GM12878 (cell line): Measurements from ENCODE around the gene POU3F2.

Experiments
- BRCA1 ChIP-seq: IDR thresholded peaks from 2 replicates; pipeline ENCODE4 v1.6.1; 2011; ENCODE audit warnings: low read depth, low read length, improper control_type of control experiment
- CEBPZ ChIP-seq: fragments of 150-350 bp; IDR thresholded peaks from 2 replicates; pipeline ENCODE4 v1.6.1; 2016; ENCODE audit warnings: low read depth, low read length
- CREB1 ChIP-seq: IDR thresholded peaks from 2 replicates; pipeline ENCODE4 v1.6.1; 2012; ENCODE audit warnings: low read depth, mild to moderate bottlenecking, inconsistent platforms
- CTCF ChIP-seq, 3 experiments: IDR thresholded peaks in 2 of 3; conservative IDR thresholded peaks in 1 of 3; 2 replicates each; pipeline ENCODE4 v1.5.1; 2011; ENCODE audit warnings: low read depth in 3 of 3, low read length in 3 of 3, mild to moderate bottlenecking in 3 of 3, control low read depth in 2 of 3, moderate library complexity in 2 of 3, inconsistent platforms in 1 of 3, mixed read lengths in 1 of 3; ENCODE audit not compliant: control insufficient read depth in 2 of 3, insufficient read depth in 1 of 3; ENCODE audit errors: extremely low read depth in 1 of 3
- EGR1 ChIP-seq, 2 experiments: IDR thresholded peaks; 1 replicate in 1 of 2; 2 replicates in 1 of 2; pipeline ENCODE4 v1.6.1; 2011 to 2012; ENCODE audit warnings: low read depth in 2 of 2, low read length in 2 of 2, borderline replicate concordance in 1 of 2, mild to moderate bottlenecking in 1 of 2, moderate library complexity in 1 of 2
- EP300 ChIP-seq, 2 experiments: fragments of 150-350 bp in 1 of 2; IDR thresholded peaks; 2 replicates each; pipeline ENCODE4 v1.6.1; 2011 to 2012; ENCODE audit warnings: low read depth in 2 of 2, low read length in 2 of 2, borderline replicate concordance in 1 of 2, improper control_type of control experiment in 1 of 2, inconsistent platforms in 1 of 2; ENCODE audit not compliant: control insufficient read depth in 1 of 2
- EZH2 ChIP-seq: IDR thresholded peaks from 2 replicates; pipeline ENCODE4 v1.6.1; 2012; ENCODE audit warnings: low read depth, mild to moderate bottlenecking, control low read depth, inconsistent platforms, low read length, borderline replicate concordance; ENCODE audit not compliant: control insufficient read depth
- HDAC2 ChIP-seq: fragments of 200-600 bp; sonication (generic); IDR thresholded peaks from 2 replicates; pipeline ENCODE4 v1.6.1; 2017
- NKRF ChIP-seq: fragments of 450-650 bp; conservative IDR thresholded peaks from 2 replicates; pipeline ENCODE4 v1.6.1; 2017; ENCODE audit warnings: mild to moderate bottlenecking, moderate library complexity
- POLR2A ChIP-seq: IDR thresholded peaks from 2 replicates; pipeline ENCODE4 v1.6.1; 2011; ENCODE audit warnings: low read depth, mild to moderate bottlenecking, low read length
- POLR2AphosphoS5 ChIP-seq: IDR thresholded peaks from 2 replicates; pipeline ENCODE4 v1.6.1; 2011; ENCODE audit warnings: mild to moderate bottlenecking, low read length, inconsistent platforms
- RCOR1 ChIP-seq: conservative IDR thresholded peaks from 2 replicates; pipeline ENCODE4 v1.6.1; 2012; ENCODE audit warnings: low read depth, low read length, improper control_type of control experiment
- REST ChIP-seq: IDR thresholded peaks from 2 replicates; pipeline ENCODE4 v1.6.1; 2012; ENCODE audit warnings: mild to moderate bottlenecking, low read depth, low read length
- SIN3A ChIP-seq: IDR thresholded peaks from 2 replicates; pipeline ENCODE4 v1.6.1; 2012; ENCODE audit warnings: low read depth, low read length, improper control_type of control experiment

- TF ChIP-seq POLR2AphosphoS5 (no peak), SIN3A (no peak), REST (no peak), NKRF (no peak), EZH2 (no peak), HDAC2 (no peak), RCOR1 (no peak), CREB1 (no peak), CTCF (IDR thresholded peaks at IDR 0.05 in 2 of 3, conservative IDR thresholded peaks at IDR 0.05 in 1 of 3; ENCODE audit: control insufficient read depth in 2 of 3, extremely low read depth in 1 of 3, insufficient read depth in 1 of 3, low read depth in 3 of 3, low read length in 3 of 3) (no peak), EGR1 (IDR thresholded peaks at IDR 0.05; ENCODE audit: borderline replicate concordance in 1 of 2, low read depth in 2 of 2, low read length in 2 of 2) (no peak), CEBPZ (no peak), BRCA1 (no peak), POLR2A (no peak), EP300 (IDR thresholded peaks at IDR 0.05; ENCODE audit: borderline replicate concordance in 1 of 2, control insufficient read depth in 1 of 2, low read depth in 2 of 2, low read length in 2 of 2) (no peak)
These were observed 40.0 kb upstream of the POU3F2 start for GRCh38 chr6:98794307-98794842.
